SK-N-MC (cell line): ENCODE data around the gene OMA1.

Experiments
- EZH2 ChIP-seq: fragments of 200-600 bp; sonication (generic); IDR thresholded peaks from one replicate; pipeline ENCODE4 v1.6.1; 2017; ENCODE audit warnings: antibody characterized with exemption
- FOXP2 ChIP-seq: optimal IDR thresholded peaks from 2 replicates; pipeline ENCODE3; 2011; ENCODE audit warnings: mild to moderate bottlenecking, moderate library complexity; ENCODE audit not compliant: insufficient read depth; ENCODE audit errors: extremely low read length, control extremely low read depth
- POLR2AphosphoS5 ChIP-seq: IDR thresholded peaks from 2 replicates; pipeline ENCODE4 v1.6.1; 2012; ENCODE audit warnings: mild to moderate bottlenecking, low read depth, low read length, borderline replicate concordance

- no peak for TF ChIP-seq POLR2AphosphoS5
- TF ChIP-seq EZH2: no peak
- no peak for TF ChIP-seq FOXP2
Observed at GRCh38 chr1:58456470-58456869, 90.1 kb downstream of the OMA1 start.
